Measurements from ENCODE around the gene PRM3. TPM values are rescaled to one million over a fixed set of nuclear protein-coding genes. Genes with fewer than 3 reads are reported as not detected.
A peak's percentile ranks its signal among the peaks of the same experiment; 100 is the strongest.

Gene PRM3
- total and polyA plus RNA-seq, 2 donors (not counting 1 experiment from before 2014, with no cell fraction given): not detected

DNA sequence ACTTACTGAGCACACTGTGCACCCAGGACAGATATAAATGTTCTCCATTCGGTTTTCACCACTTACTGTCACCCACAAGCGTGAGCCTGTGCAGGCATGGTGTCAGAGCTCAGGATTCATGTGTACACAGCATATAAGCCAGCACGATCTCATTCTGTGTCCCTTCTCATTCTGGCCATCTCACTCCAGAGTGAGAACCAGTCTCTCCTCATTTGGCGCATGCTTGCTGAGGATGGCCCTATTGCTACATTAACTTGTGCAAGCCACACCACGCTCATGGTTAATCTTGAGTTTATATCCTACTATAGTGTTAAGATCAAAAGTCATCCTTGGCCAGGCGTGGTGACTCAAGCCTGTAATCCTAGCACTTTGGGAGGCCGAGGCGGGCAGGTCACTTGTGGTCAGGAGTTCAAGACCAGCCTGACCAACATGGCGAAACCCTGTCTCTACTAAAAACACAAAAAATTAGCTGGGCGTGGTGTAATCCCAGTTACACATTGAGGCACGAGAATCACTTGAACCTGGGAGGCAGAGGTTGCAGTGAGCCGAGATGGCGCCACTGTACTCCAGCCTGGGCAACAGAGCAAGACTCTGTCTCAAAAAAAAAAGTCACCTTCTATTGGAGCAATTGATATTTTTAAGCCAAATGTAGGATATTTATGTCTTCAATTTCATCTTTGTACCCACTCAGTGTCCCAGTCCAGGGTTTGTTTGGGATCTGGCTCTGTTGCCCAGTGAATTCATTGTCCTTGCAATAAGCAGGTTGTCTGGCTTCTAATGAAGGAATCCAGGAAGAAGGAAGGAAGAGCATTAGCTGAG lies 38.3 kb downstream of the PRM3 start:
- H3K27me3 Mint-ChIP-seq: no peaks in the 10 kb centered on the region
- Histone ChIP-seq H3K4me1 (ENCODE audit: control insufficient read depth in 2 of 2, insufficient read depth in 2 of 2, low read length in 2 of 2) (peaks cover 16 to 19% of the 10 kb centered on the region in 2 donors), H4K20me1 (ENCODE audit: control insufficient read depth, insufficient read depth, low read length, poor library complexity, severe bottlenecking) (no peaks in the 10 kb centered on the region), H2AFZ (ENCODE audit: insufficient read depth, low read depth, low read length, poor library complexity, severe bottlenecking) (no peak overlapping the region), H3K36me3 (replicated peaks in 1 of 2; ENCODE audit: control extremely low read depth in 1 of 2, control insufficient read depth in 1 of 2, extremely low read depth in 1 of 2, insufficient read depth in 2 of 2, low read length in 1 of 2) (no peaks in the 10 kb centered on the region), H3K4me2 (replicated peaks; ENCODE audit: low read depth, low read length, poor library complexity, severe bottlenecking) (no peak overlapping the region), H3K9ac (ENCODE audit: low read length) (no peak overlapping the region), H3K4me3 (ENCODE audit: control extremely low read depth in 1 of 5, extremely low read depth in 1 of 5, insufficient read depth in 1 of 5, low read depth in 2 of 5, low read length in 4 of 5) (no peak overlapping the region), H3K27ac (ENCODE audit: low read length in 2 of 2) (no peak overlapping the region), H3K79me2 (ENCODE audit: control insufficient read depth, insufficient read depth, low read length) (no peaks in the 10 kb centered on the region), H3K27me3 (replicated peaks in 1 of 4; ENCODE audit: control extremely low read depth in 1 of 4, control insufficient read depth in 3 of 4, insufficient read depth in 4 of 4, low read length in 3 of 4) (no peaks in the 10 kb centered on the region), H3K9me3 (ENCODE audit: control extremely low read depth in 1 of 3, control insufficient read depth in 2 of 3, insufficient read depth in 1 of 3, low read length in 2 of 3) (no peaks in the 10 kb centered on the region)
- no peak for ATAC-seq (ENCODE audit: low read depth)
- no peak for DNase-seq
- H3K4me1 Mint-ChIP-seq: peaks cover 28% of the 10 kb centered on the region
- POLR2A ChIA-PET: interaction anchor here (0.6 kb wide), 1 partner anchor 8 kb away, joined by 4 read pairs; no protein-coding TSS in a partner anchor
- intact Hi-C loops (cut with micrococcal nuclease): no loop called here
- CTCF ChIA-PET: interaction anchor here (0.7 to 1.3 kb wide), 2 partner anchors 20 to 475 kb away, joined by 3 read pairs; no protein-coding TSS in a partner anchor
- no peaks in the 10 kb centered on the region for H3K9me3 Mint-ChIP-seq (ENCODE audit: insufficient read depth)
- H3K27ac Mint-ChIP-seq: no peak overlapping the region
- H3K4me3 Mint-ChIP-seq: peak overlapping the region; percentile 3
- TF ChIP-seq CTCF (IDR thresholded peaks at IDR 0.05): no peak
- TF ChIP-seq EZH2 (IDR thresholded peaks at IDR 0.05; ENCODE audit: borderline replicate concordance, insufficient read depth, low read depth, low read length, poor library complexity, severe bottlenecking): no peak
- 89% methylated on average over 8 of the region's 13 CpGs for WGBS (ENCODE audit: insufficient coverage)

Measured in B cell (primary cell).